ENCODE data around the gene BMP8B. TPM values are rescaled to one million over a fixed set of nuclear protein-coding genes. Genes with fewer than 3 reads are reported as not detected.
"Not testable (repeated sequence)": the region's sequence is repeated elsewhere in the genome, so short reads cannot be mapped to it uniquely, and the experiment has no call there.

Gene BMP8B
- total and polyA plus RNA-seq, 2 of the 8 experiments (the other 6 are each of a cell fraction or from before 2014, with no cell fraction given), result 0.37 to 0.50 TPM

- H3K18ac ChIP-seq (ENCODE audit: extremely low read depth, low read length); H3K56ac ChIP-seq (replicated peaks; ENCODE audit: insufficient read length, low read depth, low read length); H3K79me1 ChIP-seq (ENCODE audit: low read depth, low read length); H3K27ac ChIP-seq (ENCODE audit: low read depth, low read length); H3K4me2 ChIP-seq (ENCODE audit: insufficient read depth in 1 of 2, low read depth in 2 of 2, low read length in 2 of 2); H3K9me3 ChIP-seq (ENCODE audit: insufficient read depth in 2 of 2, low read depth in 1 of 2, low read length in 1 of 2); H3K4ac ChIP-seq (replicated peaks; ENCODE audit: insufficient read length, low read depth, low read length); H3K27me3 ChIP-seq (replicated peaks in 1 of 4; ENCODE audit: control insufficient read depth in 3 of 4, extremely low read depth in 1 of 4, insufficient read depth in 3 of 4, low read length in 3 of 4); H3K4me3 ChIP-seq (ENCODE audit: extremely low read depth in 1 of 4, insufficient read depth in 2 of 4, low read depth in 3 of 4, low read length in 4 of 4); H2BK120ac ChIP-seq (replicated peaks; ENCODE audit: low read depth, low read length); H3K4me1 ChIP-seq (replicated peaks in 1 of 4; ENCODE audit: control insufficient read depth in 3 of 4, insufficient read depth in 4 of 4, low read length in 3 of 4); H3K14ac ChIP-seq (ENCODE audit: insufficient read length); H2BK5ac ChIP-seq (ENCODE audit: low read depth, low read length); H3K36me3 ChIP-seq (ENCODE audit: control insufficient read depth in 2 of 4, insufficient read depth in 4 of 4, low read length in 3 of 4); H4K91ac ChIP-seq (replicated peaks; ENCODE audit: insufficient read length, low read length); H3K9ac ChIP-seq (replicated peaks in 1 of 4; ENCODE audit: extremely low read depth in 1 of 4, low read depth in 3 of 4, low read length in 3 of 4); H3K79me2 ChIP-seq (ENCODE audit: control insufficient read depth in 1 of 2, insufficient read depth in 2 of 2, low read length in 2 of 2); H3K23ac ChIP-seq (ENCODE audit: insufficient read length); FAIRE-seq; H4K5ac ChIP-seq (ENCODE audit: insufficient read length, low read depth, low read length); H3K23me2 ChIP-seq (ENCODE audit: low read depth, low read length); H2AK5ac ChIP-seq (ENCODE audit: low read depth, low read length); H4K20me1 ChIP-seq (replicated peaks in 1 of 2; ENCODE audit: control insufficient read depth in 1 of 2, insufficient read depth in 2 of 2, low read length in 2 of 2): not testable (repeated sequence)
- peak overlapping the region; percentile 92; the same call in 1 of the 2 replicates for H2BK15ac ChIP-seq (ENCODE audit: low read length)
- TF ChIP-seq CTCF (IDR thresholded peaks at IDR 0.05; ENCODE audit: control extremely low read depth in 1 of 3, insufficient read depth in 1 of 3, low read depth in 1 of 3, low read length in 3 of 3) (peak; percentile 25 to 41 (median 32)), RAD21 (IDR thresholded peaks at IDR 0.05 in 1 of 2, conservative IDR thresholded peaks at IDR 0.05 in 1 of 2; ENCODE audit: low read depth in 2 of 2, low read length in 2 of 2) (peak in 1 of 2 experiments; percentile 6; a peak in 1 of 4 replicates), E2F6 (IDR thresholded peaks at IDR 0.05) (peak; percentile 18; the same call in 1 of the 2 replicates)
- H2AFZ ChIP-seq (ENCODE audit: low read length), result 0 out of 2 replicates have a peak overlapping the region, but pooled peaks have one; percentile 49
- 0 out of 2 replicates have a peak overlapping the region, but pooled peaks have one; percentile 29 for H2BK12ac ChIP-seq (ENCODE audit: low read depth, low read length)
- H4K8ac ChIP-seq (ENCODE audit: extremely low read depth, insufficient read depth, low read length), result peak overlapping the region; percentile 9; the same call in 1 of the 2 replicates
- ChIA-PET POLR2A (ENCODE audit: partially characterized antibody) (interaction anchor here (0.7 to 1.0 kb wide), 5 partner anchors 85 to 223 kb away, joined by 3 to 4 read pairs (median 3); partner anchors contain the start of genes CAP1 and MYCL), CTCF (ENCODE audit: partially characterized antibody) (interaction anchor here (0.6 to 7.6 kb wide), 30 partner anchors 10 to 308 kb away, joined by 3 to 79 read pairs (median 5); partner anchors contain the start of gene MYCL)
- WGBS, 2 experiments (ENCODE audit: extremely low coverage in 1 of 2, insufficient coverage in 1 of 2, insufficient read length in 1 of 2, insufficient replicate concordance in 2 of 2, low coverage in 1 of 2, low lambda C conversion rate in 2 of 2, missing lambda C conversion rate in 1 of 2), result 72% methylated on average over 15 of the region's 24 CpGs; no CpG with 5 or more reads in 1 of the 2 experiments
- H2BK20ac ChIP-seq (ENCODE audit: low read length), result 0 out of 2 replicates have a peak overlapping the region, but pooled peaks have one; percentile 86
- peak in 1 of 2 experiments; percentile 60 for DNase-seq (ENCODE audit: low read depth in 1 of 2, low spot score in 2 of 2)
Measured at GRCh38 chr1:39817091-39817932, 28.6 kb upstream of the BMP8B start.
